Endothelial cell of umbilical vein (primary cell): ENCODE data around the gene ZNF768.

Experiments
- EZH2 ChIP-seq: IDR thresholded peaks from 2 replicates; pipeline ENCODE4 v1.6.1; 2012; ENCODE audit warnings: borderline replicate concordance, low read depth, mild to moderate bottlenecking, moderate library complexity, low read length, inconsistent platforms; ENCODE audit not compliant: severe bottlenecking
- FOS ChIP-seq: IDR thresholded peaks from 2 replicates; pipeline ENCODE4 v1.6.1; 2011; ENCODE audit warnings: mild to moderate bottlenecking, low read length, moderate library complexity, borderline replicate concordance; ENCODE audit not compliant: insufficient read depth
- GATA2 ChIP-seq: IDR thresholded peaks from 2 replicates; pipeline ENCODE4 v1.7.0; 2011; ENCODE audit warnings: low read depth, mild to moderate bottlenecking, moderate library complexity, mixed read lengths, low read length; ENCODE audit not compliant: insufficient read length, insufficient read depth
- MYC ChIP-seq: IDR thresholded peaks from one replicate; pipeline ENCODE4 v1.6.1; 2011; ENCODE audit warnings: mild to moderate bottlenecking, low read depth, low read length
- POLR2A ChIP-seq: IDR thresholded peaks from 2 replicates; pipeline ENCODE4 v1.6.1; 2012; ENCODE audit warnings: low read depth, mild to moderate bottlenecking, control low read depth, low read length
- POLR2AphosphoS5 ChIP-seq: IDR thresholded peaks from 2 replicates; pipeline ENCODE4 v1.6.1; 2012; ENCODE audit warnings: low read depth, mild to moderate bottlenecking, control low read depth, low read length, moderate library complexity; ENCODE audit not compliant: insufficient read depth
- TF ChIP-seq, protein P1 (sequence below), 2 donors: IDR thresholded peaks; 1 replicate in 1 of 2; 2 replicates in 1 of 2; pipeline ENCODE4 v1.5.1; 2011; ENCODE audit warnings: low read length in 2 of 2, mild to moderate bottlenecking in 2 of 2, moderate library complexity in 2 of 2, control low read depth in 1 of 2, inconsistent platforms in 1 of 2, low read depth in 1 of 2; ENCODE audit not compliant: insufficient read depth in 1 of 2; ENCODE audit errors: extremely low read depth in 1 of 2

DNA sequence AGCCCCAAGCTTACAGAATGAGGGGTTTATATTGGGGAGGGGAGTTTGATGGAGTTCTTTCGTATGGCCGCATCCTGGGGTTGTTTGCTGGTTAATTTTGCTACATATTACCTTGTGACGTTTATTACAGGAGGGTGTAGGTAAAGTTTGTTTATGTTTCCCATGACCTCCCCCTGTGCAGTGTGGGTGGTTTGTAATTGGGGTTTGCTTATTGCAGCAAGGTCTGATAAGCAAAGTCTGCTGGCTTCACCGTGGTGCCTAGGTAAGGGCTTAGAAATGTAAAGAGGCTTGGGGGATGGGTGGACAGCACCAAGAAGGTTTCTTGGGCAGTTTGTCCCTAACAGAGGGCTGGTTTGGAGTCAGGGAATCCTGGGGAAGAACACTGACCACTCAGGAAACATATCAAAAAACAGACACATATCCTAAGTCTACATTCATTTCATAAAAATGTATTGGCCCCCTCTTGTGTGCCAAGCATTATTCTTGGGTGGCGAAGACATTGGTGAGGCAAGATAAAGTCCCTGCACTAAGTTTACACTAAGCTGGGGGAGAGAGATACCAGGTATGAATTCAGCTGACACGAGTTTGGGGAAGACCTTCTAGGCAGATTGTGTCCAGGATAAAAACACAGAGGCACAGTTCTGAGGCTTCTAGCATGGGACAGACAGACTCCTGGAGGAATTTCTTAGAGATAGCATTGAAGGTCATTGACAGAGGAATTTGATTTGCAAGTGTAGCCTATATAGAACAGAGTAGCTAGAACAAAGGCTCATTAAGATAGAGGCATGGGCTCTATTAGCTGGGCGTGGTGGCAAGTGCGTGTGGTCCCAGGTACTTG, 22.3 kb upstream of the ZNF768 start:
- TF ChIP-seq, protein P1, sequence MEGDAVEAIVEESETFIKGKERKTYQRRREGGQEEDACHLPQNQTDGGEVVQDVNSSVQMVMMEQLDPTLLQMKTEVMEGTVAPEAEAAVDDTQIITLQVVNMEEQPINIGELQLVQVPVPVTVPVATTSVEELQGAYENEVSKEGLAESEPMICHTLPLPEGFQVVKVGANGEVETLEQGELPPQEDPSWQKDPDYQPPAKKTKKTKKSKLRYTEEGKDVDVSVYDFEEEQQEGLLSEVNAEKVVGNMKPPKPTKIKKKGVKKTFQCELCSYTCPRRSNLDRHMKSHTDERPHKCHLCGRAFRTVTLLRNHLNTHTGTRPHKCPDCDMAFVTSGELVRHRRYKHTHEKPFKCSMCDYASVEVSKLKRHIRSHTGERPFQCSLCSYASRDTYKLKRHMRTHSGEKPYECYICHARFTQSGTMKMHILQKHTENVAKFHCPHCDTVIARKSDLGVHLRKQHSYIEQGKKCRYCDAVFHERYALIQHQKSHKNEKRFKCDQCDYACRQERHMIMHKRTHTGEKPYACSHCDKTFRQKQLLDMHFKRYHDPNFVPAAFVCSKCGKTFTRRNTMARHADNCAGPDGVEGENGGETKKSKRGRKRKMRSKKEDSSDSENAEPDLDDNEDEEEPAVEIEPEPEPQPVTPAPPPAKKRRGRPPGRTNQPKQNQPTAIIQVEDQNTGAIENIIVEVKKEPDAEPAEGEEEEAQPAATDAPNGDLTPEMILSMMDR (IDR thresholded peaks at IDR 0.05; ENCODE audit: extremely low read depth in 1 of 2, insufficient read depth in 1 of 2, low read depth in 1 of 2, low read length in 2 of 2), result no peak
- no peak for TF ChIP-seq MYC
- no peak for TF ChIP-seq EZH2
- TF ChIP-seq POLR2AphosphoS5, result no peak
- TF ChIP-seq FOS, result no peak
- no peak for TF ChIP-seq POLR2A
- no peak for TF ChIP-seq GATA2
